ENCODE data around the gene QTRT2.

The QTRT2 gene

GRCh38 chr3:114101101-114101500 lies 44.6 kb downstream of the QTRT2 start:
- WGBS, 2 experiments (ENCODE audit: insufficient coverage in 2 of 2) = 86% methylated on average over 1 of the region's 1 CpG; no CpG with 5 or more reads in 1 of the 2 experiments
- H3K27ac ChIP-seq (ENCODE audit: low read depth, low read length, severe bottlenecking) = no peak overlapping the region
- H3K4me3 ChIP-seq (ENCODE audit: extremely low read depth, insufficient read depth, low read length, poor library complexity, severe bottlenecking) = no peak overlapping the region

DNA sequence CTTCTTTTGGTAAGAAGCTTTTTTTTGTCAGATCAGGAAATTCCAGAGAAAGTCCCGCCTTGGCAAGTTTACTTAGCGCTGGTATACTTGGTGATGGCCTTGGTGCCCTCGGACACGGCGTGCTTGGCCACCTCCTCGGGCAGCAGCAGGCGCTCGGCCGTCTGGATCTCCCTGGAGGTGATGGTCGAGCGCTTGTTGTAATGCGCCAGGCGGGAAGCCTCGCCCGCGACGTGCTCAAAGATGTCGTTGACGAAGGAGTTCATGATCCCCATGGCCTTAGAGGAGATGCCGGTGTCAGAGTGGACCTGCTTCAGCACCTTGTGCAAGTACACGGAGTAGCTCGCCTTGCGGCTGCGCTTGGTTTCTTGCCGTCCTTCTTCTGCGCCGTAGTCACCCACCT lies 46.6 kb downstream of the QTRT2 start:
- Histone ChIP-seq H3K27ac (ENCODE audit: low read depth, low read length, severe bottlenecking) (no peak overlapping the region), H3K9me3 (ENCODE audit: control insufficient read depth, low read length) (no peaks in the 10 kb centered on the region), H3K36me3 (ENCODE audit: control insufficient read depth, insufficient read depth, low read length) (no peaks in the 10 kb centered on the region), H3K4me3 (ENCODE audit: extremely low read depth, insufficient read depth, low read length, poor library complexity, severe bottlenecking) (no peak overlapping the region), H3K4me1 (ENCODE audit: control insufficient read depth, insufficient read depth, low read length, poor library complexity, severe bottlenecking) (no peaks in the 10 kb centered on the region)
- 95% methylated on average over 20 to 27 of the region's 27 CpGs for WGBS, 2 experiments (ENCODE audit: insufficient coverage in 2 of 2)

More at GRCh38 chr3:114101101-114101500, 44.6 kb downstream of the QTRT2 start:
- no peaks in the 10 kb centered on the region for H3K36me3 ChIP-seq (ENCODE audit: control insufficient read depth, insufficient read depth, low read length)
- no peaks in the 10 kb centered on the region for H3K9me3 ChIP-seq (ENCODE audit: control insufficient read depth, low read length)
- no peaks in the 10 kb centered on the region for H3K4me1 ChIP-seq (ENCODE audit: control insufficient read depth, insufficient read depth, low read length, poor library complexity, severe bottlenecking)

- WGBS, 2 experiments (ENCODE audit: insufficient coverage in 2 of 2) = 79 to 84% methylated on average over 3 to 4 of the region's 4 CpGs
Measured at GRCh38 chr3:114103858-114104257, 47.3 kb downstream of the QTRT2 start.

GRCh38 chr3:114104414-114104813 lies 47.9 kb downstream of the QTRT2 start:
- H3K4me3 ChIP-seq (ENCODE audit: extremely low read depth, insufficient read depth, low read length, poor library complexity, severe bottlenecking) = no peak overlapping the region
- no peaks in the 10 kb centered on the region for H3K36me3 ChIP-seq (ENCODE audit: control insufficient read depth, insufficient read depth, low read length)
- H3K9me3 ChIP-seq (ENCODE audit: control insufficient read depth, low read length) = no peaks in the 10 kb centered on the region
- no peaks in the 10 kb centered on the region for H3K4me1 ChIP-seq (ENCODE audit: control insufficient read depth, insufficient read depth, low read length, poor library complexity, severe bottlenecking)
- no peak overlapping the region for H3K27ac ChIP-seq (ENCODE audit: low read depth, low read length, severe bottlenecking)
- WGBS, 2 experiments (ENCODE audit: insufficient coverage in 2 of 2) = no CpG with 5 or more reads among the region's 3 CpGs

More at GRCh38 chr3:114103858-114104257, 47.3 kb downstream of the QTRT2 start:
- no peaks in the 10 kb centered on the region for H3K9me3 ChIP-seq (ENCODE audit: control insufficient read depth, low read length)
- H3K36me3 ChIP-seq (ENCODE audit: control insufficient read depth, insufficient read depth, low read length) = no peaks in the 10 kb centered on the region
- H3K4me3 ChIP-seq (ENCODE audit: extremely low read depth, insufficient read depth, low read length, poor library complexity, severe bottlenecking) = no peak overlapping the region
- H3K27ac ChIP-seq (ENCODE audit: low read depth, low read length, severe bottlenecking) = no peak overlapping the region
- H3K4me1 ChIP-seq (ENCODE audit: control insufficient read depth, insufficient read depth, low read length, poor library complexity, severe bottlenecking) = no peaks in the 10 kb centered on the region

- Histone ChIP-seq H3K4me3 (ENCODE audit: extremely low read depth, insufficient read depth, low read length, poor library complexity, severe bottlenecking) (no peak overlapping the region), H3K9me3 (ENCODE audit: control insufficient read depth, low read length) (no peaks in the 10 kb centered on the region), H3K27ac (ENCODE audit: low read depth, low read length, severe bottlenecking) (no peak overlapping the region), H3K4me1 (ENCODE audit: control insufficient read depth, insufficient read depth, low read length, poor library complexity, severe bottlenecking) (no peaks in the 10 kb centered on the region), H3K36me3 (ENCODE audit: control insufficient read depth, insufficient read depth, low read length) (no peaks in the 10 kb centered on the region)
- 93 to 100% methylated on average over 1 to 2 of the region's 8 CpGs for WGBS, 2 experiments (ENCODE audit: insufficient coverage in 2 of 2)
Measured at GRCh38 chr3:114108137-114108536, 51.6 kb downstream of the QTRT2 start.

DNA sequence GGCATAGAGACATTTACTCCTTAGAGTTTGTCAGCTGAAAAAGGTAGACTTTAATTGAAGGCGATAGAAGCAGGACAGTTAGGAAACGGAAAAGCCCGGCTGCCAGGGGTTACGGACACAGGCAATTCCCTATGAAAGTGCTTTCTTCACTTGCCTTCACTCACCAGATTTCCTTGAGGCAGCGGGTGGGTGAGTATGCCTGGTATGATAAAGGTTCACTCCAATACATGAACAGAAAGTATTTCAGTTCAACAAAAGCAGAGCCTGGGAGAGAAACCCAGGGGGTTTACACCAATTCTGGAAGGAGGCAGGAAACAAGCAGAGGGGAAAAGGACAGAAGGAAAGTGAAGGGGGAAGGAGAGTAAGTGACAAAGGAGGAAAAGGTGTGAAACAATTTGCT lies 53.9 kb downstream of the QTRT2 start:
- Histone ChIP-seq H3K27ac (ENCODE audit: low read depth, low read length, severe bottlenecking) (no peak overlapping the region), H3K36me3 (ENCODE audit: control insufficient read depth, insufficient read depth, low read length) (no peaks in the 10 kb centered on the region)
- 38 to 72% methylated on average over 2 of the region's 5 CpGs for WGBS, 2 experiments (ENCODE audit: insufficient coverage in 2 of 2)

DNA sequence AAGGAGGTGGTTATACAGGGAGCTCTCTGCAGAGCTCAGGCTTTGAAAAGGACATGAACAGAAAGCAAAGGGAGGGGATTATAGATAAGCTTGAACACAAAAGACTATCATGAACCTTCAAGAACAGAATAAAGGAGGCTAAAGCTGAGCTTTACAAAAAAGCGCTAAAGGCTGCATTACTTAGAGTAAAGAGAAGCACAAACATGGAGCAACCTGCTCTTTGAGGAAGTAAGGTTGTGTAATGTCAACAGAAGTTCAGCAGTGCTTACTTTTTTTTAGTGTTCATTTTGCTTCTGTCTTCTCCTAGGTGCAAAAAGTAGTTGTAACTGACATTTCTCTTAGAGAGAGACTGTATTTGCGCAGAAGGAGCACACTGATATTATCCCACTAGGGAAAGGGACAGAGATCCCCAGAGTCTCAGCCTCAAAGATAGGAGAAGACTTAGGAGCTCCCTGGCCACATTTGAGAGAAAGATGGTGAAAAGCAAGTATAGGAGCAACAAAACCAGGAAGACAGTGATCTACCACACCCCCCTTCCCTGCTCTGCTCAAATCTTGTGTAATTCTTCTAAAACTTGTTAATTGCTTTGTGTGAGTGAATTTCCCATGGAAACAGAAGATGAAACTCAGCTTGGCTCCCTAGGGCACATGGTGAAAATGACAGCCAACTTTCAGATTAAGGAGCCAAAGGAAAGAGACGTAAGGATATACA lies 54.7 kb downstream of the QTRT2 start:
- H3K9me3 ChIP-seq (ENCODE audit: control insufficient read depth, low read length) = no peaks in the 10 kb centered on the region
- H3K4me3 ChIP-seq (ENCODE audit: extremely low read depth, insufficient read depth, low read length, poor library complexity, severe bottlenecking) = no peak overlapping the region
- no peaks in the 10 kb centered on the region for H3K4me1 ChIP-seq (ENCODE audit: control insufficient read depth, insufficient read depth, low read length, poor library complexity, severe bottlenecking)
- 80 to 92% methylated on average over 1 to 2 of the region's 3 CpGs for WGBS, 2 experiments (ENCODE audit: insufficient coverage in 2 of 2)
- no peaks in the 10 kb centered on the region for H3K36me3 ChIP-seq (ENCODE audit: control insufficient read depth, insufficient read depth, low read length)
- no peak overlapping the region for H3K27ac ChIP-seq (ENCODE audit: low read depth, low read length, severe bottlenecking)

More for the DNA sequence above, 53.9 kb downstream of the QTRT2 start:
- H3K4me3 ChIP-seq (ENCODE audit: extremely low read depth, insufficient read depth, low read length, poor library complexity, severe bottlenecking) = no peak overlapping the region
- no peaks in the 10 kb centered on the region for H3K4me1 ChIP-seq (ENCODE audit: control insufficient read depth, insufficient read depth, low read length, poor library complexity, severe bottlenecking)
- H3K9me3 ChIP-seq (ENCODE audit: control insufficient read depth, low read length) = no peaks in the 10 kb centered on the region

DNA sequence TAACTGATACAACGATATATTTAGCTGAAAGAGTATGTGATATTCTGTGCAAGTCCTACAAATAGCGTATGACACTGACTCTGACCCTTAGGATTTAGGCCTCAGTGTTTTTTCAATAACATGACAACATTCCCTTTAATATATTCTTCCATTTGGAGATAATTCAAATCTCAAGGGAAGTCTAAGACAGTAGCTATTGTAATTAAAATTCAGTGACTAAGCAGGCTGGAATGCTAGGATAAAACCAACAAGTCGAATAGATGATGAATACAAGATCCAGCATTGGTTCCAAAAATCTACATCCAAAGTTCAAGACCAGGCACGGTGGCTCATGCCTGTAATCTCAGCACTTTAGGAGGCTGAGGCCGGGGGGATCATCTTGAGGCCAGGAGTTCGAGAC lies 56.2 kb downstream of the QTRT2 start:
- 81 to 91% methylated on average over 4 to 5 of the region's 6 CpGs for WGBS, 2 experiments (ENCODE audit: insufficient coverage in 2 of 2)
- no peak overlapping the region for H3K27ac ChIP-seq (ENCODE audit: low read depth, low read length, severe bottlenecking)
- no peak overlapping the region for H3K4me3 ChIP-seq (ENCODE audit: extremely low read depth, insufficient read depth, low read length, poor library complexity, severe bottlenecking)
- no peaks in the 10 kb centered on the region for H3K4me1 ChIP-seq (ENCODE audit: control insufficient read depth, insufficient read depth, low read length, poor library complexity, severe bottlenecking)
- H3K9me3 ChIP-seq (ENCODE audit: control insufficient read depth, low read length) = no peaks in the 10 kb centered on the region
- H3K36me3 ChIP-seq (ENCODE audit: control insufficient read depth, insufficient read depth, low read length) = no peaks in the 10 kb centered on the region

- 90 to 100% methylated on average over 1 to 3 of the region's 3 CpGs for WGBS, 2 experiments (ENCODE audit: insufficient coverage in 2 of 2)
- no peaks in the 10 kb centered on the region for H3K36me3 ChIP-seq (ENCODE audit: control insufficient read depth, insufficient read depth, low read length)
Measured at GRCh38 chr3:114114719-114115118, 58.2 kb downstream of the QTRT2 start.

GRCh38 chr3:114115143-114115542 lies 58.6 kb downstream of the QTRT2 start:
- no peak overlapping the region for H3K27ac ChIP-seq (ENCODE audit: low read depth, low read length, severe bottlenecking)
- H3K4me3 ChIP-seq (ENCODE audit: extremely low read depth, insufficient read depth, low read length, poor library complexity, severe bottlenecking) = no peak overlapping the region
- no peaks in the 10 kb centered on the region for H3K4me1 ChIP-seq (ENCODE audit: control insufficient read depth, insufficient read depth, low read length, poor library complexity, severe bottlenecking)
- 71 to 87% methylated on average over 3 of the region's 7 CpGs for WGBS, 2 experiments (ENCODE audit: insufficient coverage in 2 of 2)
- no peaks in the 10 kb centered on the region for H3K36me3 ChIP-seq (ENCODE audit: control insufficient read depth, insufficient read depth, low read length)
- H3K9me3 ChIP-seq (ENCODE audit: control insufficient read depth, low read length) = no peaks in the 10 kb centered on the region

More at GRCh38 chr3:114114719-114115118, 58.2 kb downstream of the QTRT2 start:
- Histone ChIP-seq H3K9me3 (ENCODE audit: control insufficient read depth, low read length) (no peaks in the 10 kb centered on the region), H3K27ac (ENCODE audit: low read depth, low read length, severe bottlenecking) (no peak overlapping the region), H3K4me1 (ENCODE audit: control insufficient read depth, insufficient read depth, low read length, poor library complexity, severe bottlenecking) (no peaks in the 10 kb centered on the region), H3K4me3 (ENCODE audit: extremely low read depth, insufficient read depth, low read length, poor library complexity, severe bottlenecking) (no peak overlapping the region)

- Histone ChIP-seq H3K27ac (ENCODE audit: low read depth, low read length, severe bottlenecking) (no peak overlapping the region), H3K4me1 (ENCODE audit: control insufficient read depth, insufficient read depth, low read length, poor library complexity, severe bottlenecking) (peaks cover 7% of the 10 kb centered on the region), H3K4me3 (ENCODE audit: extremely low read depth, insufficient read depth, low read length, poor library complexity, severe bottlenecking) (no peak overlapping the region), H3K36me3 (ENCODE audit: control insufficient read depth, insufficient read depth, low read length) (no peaks in the 10 kb centered on the region), H3K9me3 (ENCODE audit: control insufficient read depth, low read length) (no peaks in the 10 kb centered on the region)
- WGBS, 2 experiments (ENCODE audit: insufficient coverage in 2 of 2) = no CpG with 5 or more reads among the region's 1 CpG
Measured at GRCh38 chr3:114119776-114120175, 63.2 kb downstream of the QTRT2 start.

All from mesodermal cell (in vitro differentiated cells).